ENCODE measurements around the gene HEXIM2.

DNA sequence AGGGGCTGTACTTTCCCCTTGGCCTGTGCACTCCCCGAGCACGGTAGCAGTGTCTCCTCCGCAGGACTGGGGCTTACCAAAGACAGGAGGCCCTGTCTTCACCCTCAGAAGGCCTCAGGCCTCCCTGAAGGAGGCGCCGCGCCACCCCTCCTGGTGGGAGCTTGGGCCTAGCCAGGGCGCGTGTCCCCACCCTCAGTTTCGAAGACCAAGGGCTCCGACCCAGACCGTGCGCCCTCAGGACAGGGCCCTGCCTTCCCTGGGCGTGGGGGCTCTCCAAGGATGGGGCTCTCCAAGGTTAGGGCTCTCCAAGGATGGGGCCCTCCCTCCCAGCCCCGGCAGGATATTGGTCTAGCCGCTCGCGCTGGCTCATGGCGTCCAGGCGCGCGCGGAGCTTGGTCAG, 41.1 kb upstream of the HEXIM2 start:
- TF ChIP-seq, protein P1, sequence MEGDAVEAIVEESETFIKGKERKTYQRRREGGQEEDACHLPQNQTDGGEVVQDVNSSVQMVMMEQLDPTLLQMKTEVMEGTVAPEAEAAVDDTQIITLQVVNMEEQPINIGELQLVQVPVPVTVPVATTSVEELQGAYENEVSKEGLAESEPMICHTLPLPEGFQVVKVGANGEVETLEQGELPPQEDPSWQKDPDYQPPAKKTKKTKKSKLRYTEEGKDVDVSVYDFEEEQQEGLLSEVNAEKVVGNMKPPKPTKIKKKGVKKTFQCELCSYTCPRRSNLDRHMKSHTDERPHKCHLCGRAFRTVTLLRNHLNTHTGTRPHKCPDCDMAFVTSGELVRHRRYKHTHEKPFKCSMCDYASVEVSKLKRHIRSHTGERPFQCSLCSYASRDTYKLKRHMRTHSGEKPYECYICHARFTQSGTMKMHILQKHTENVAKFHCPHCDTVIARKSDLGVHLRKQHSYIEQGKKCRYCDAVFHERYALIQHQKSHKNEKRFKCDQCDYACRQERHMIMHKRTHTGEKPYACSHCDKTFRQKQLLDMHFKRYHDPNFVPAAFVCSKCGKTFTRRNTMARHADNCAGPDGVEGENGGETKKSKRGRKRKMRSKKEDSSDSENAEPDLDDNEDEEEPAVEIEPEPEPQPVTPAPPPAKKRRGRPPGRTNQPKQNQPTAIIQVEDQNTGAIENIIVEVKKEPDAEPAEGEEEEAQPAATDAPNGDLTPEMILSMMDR (conservative IDR thresholded peaks at IDR 0.05; ENCODE audit: low read depth, low read length): no peak
- TF ChIP-seq CEBPB (IDR thresholded peaks at IDR 0.05; ENCODE audit: low read depth, low read length): no peak
- TF ChIP-seq POLR2A (IDR thresholded peaks at IDR 0.05; ENCODE audit: low read depth, low read length): no peak
- no peak for TF ChIP-seq RCOR1 (IDR thresholded peaks at IDR 0.05; ENCODE audit: insufficient replicate concordance, low read length)
- TF ChIP-seq RFX5 (IDR thresholded peaks at IDR 0.05; ENCODE audit: low read depth, low read length): no peak
- no peak for TF ChIP-seq RAD21 (IDR thresholded peaks at IDR 0.05; ENCODE audit: low read length)
- TF ChIP-seq, protein P2, sequence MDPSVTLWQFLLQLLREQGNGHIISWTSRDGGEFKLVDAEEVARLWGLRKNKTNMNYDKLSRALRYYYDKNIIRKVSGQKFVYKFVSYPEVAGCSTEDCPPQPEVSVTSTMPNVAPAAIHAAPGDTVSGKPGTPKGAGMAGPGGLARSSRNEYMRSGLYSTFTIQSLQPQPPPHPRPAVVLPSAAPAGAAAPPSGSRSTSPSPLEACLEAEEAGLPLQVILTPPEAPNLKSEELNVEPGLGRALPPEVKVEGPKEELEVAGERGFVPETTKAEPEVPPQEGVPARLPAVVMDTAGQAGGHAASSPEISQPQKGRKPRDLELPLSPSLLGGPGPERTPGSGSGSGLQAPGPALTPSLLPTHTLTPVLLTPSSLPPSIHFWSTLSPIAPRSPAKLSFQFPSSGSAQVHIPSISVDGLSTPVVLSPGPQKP (IDR thresholded peaks at IDR 0.05; ENCODE audit: borderline replicate concordance, low read depth, low read length): no peak

Data from IMR-90 (cell line).